ENCODE results near the gene KLHL25.

Gene KLHL25

GRCh38 chr15:85716261-85716660 lies 78.5 kb downstream of the KLHL25 start:
- TF ChIP-seq CTCF (IDR thresholded peaks at IDR 0.05; ENCODE audit: extremely low read depth, insufficient read depth, missing control alignments): no peak
- in situ Hi-C loops (cut with MboI; ENCODE audit: low pct_unique_long_range_greater_than_20kb, low sequenced_read_pairs, unreplicated experiment): loop anchor here (25.0 kb wide), 1 partner anchor 229 kb away; no protein-coding TSS in a partner anchor

GRCh38 chr15:85711580-85712192 lies 83.0 kb downstream of the KLHL25 start:
- no peak for DNase-seq (ENCODE audit: low spot score)
- no peak for TF ChIP-seq CTCF (IDR thresholded peaks at IDR 0.05; ENCODE audit: extremely low read depth, insufficient read depth, missing control alignments)
- in situ Hi-C loops (cut with MboI; ENCODE audit: low pct_unique_long_range_greater_than_20kb, low sequenced_read_pairs, unreplicated experiment): loop anchor here (25.0 kb wide), 1 partner anchor 224 kb away; no protein-coding TSS in a partner anchor

More at GRCh38 chr15:85716261-85716660, 78.5 kb downstream of the KLHL25 start:
- no peak for DNase-seq (ENCODE audit: low spot score)

GRCh38 chr15:85710340-85710842 lies 84.3 kb downstream of the KLHL25 start:
- DNase-seq (ENCODE audit: low spot score): peak; percentile 34
- in situ Hi-C loops (cut with MboI; ENCODE audit: low pct_unique_long_range_greater_than_20kb, low sequenced_read_pairs, unreplicated experiment): loop anchor here (25.0 kb wide), 1 partner anchor 223 kb away; no protein-coding TSS in a partner anchor

More at GRCh38 chr15:85710340-85710842, 84.3 kb downstream of the KLHL25 start:
- TF ChIP-seq CTCF (IDR thresholded peaks at IDR 0.05; ENCODE audit: extremely low read depth, insufficient read depth, missing control alignments): no peak

Data from GM13977 (cell line).